Measurements from ENCODE around the gene RBM14. TPM values are rescaled to one million over a fixed set of nuclear protein-coding genes. Genes with fewer than 3 reads are reported as not detected.

The RBM14 gene
- total and polyA plus RNA-seq, 9 of the 15 experiments (the other 6 are each of a cell fraction or from before 2014, with no cell fraction given), result 5.5 to 131 (median 42.6) TPM

DNA sequence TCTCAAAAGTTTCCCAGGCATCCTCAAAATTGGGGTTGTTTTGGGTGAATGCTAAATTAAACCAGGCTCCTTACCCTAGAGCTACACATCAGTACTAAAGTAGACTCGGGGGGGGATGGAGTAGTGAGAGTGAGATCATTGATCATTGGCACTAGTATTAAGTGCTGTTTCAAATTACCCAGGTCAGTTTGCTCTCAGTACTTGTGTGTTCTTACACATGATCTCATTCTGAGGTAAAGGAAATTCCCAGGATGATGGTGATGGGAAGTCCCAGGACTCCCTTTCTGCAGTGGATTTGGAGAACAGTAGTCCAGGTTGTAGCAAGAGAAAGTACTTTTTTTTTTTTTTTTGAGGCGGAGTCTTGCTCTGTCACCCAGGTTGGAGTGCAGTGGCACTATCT, 34.6 kb downstream of the RBM14 start:
- Histone ChIP-seq H3K4me2 (ENCODE audit: insufficient read depth, low read length) (no peak overlapping the region), H3K27me3 (ENCODE audit: control insufficient read depth in 2 of 2, insufficient read depth in 2 of 2, low read length in 2 of 2) (no peaks in the 10 kb centered on the region), H3K79me2 (ENCODE audit: control insufficient read depth, insufficient read depth, low read length) (peaks cover 79% of the 10 kb centered on the region), H2AFZ (ENCODE audit: low read depth, low read length) (no peak overlapping the region), H3K27ac (ENCODE audit: extremely low read depth, low read depth, low read length) (no peak overlapping the region), H3K4me1 (replicated peaks in 1 of 2; ENCODE audit: control insufficient read depth in 2 of 2, insufficient read depth in 2 of 2, low read length in 2 of 2) (peaks cover 0 to 9% of the 10 kb centered on the region in 2 experiments; a peak in 2 of 5 replicates), H3K4me3 (no peak overlapping the region), H3K9ac (ENCODE audit: insufficient read depth in 1 of 2, low read depth in 2 of 2, low read length in 2 of 2) (no peak overlapping the region), H3K36me3 (ENCODE audit: control insufficient read depth, insufficient read depth, low read length) (peaks cover 60% of the 10 kb centered on the region), H3K9me1 (ENCODE audit: control insufficient read depth, insufficient read depth, low read length) (no peaks in the 10 kb centered on the region), H4K20me1 (replicated peaks; ENCODE audit: control insufficient read depth, insufficient read depth, low read length) (peaks cover 13% of the 10 kb centered on the region), H3K9me3 (replicated peaks; ENCODE audit: control insufficient read depth, insufficient read depth, low read depth, low read length) (no peaks in the 10 kb centered on the region)
- ChIA-PET CTCF (ENCODE audit: low intra/inter-chr PET ratio) (no interaction called here), POLR2A (interaction anchor here (0.6 to 11.6 kb wide), 4 partner anchors 11 to 132 kb away, joined by 3 to 139 read pairs (median 43); partner anchors contain the start of gene RBM4)
- TF ChIP-seq CCAR2 (IDR thresholded peaks at IDR 0.05; ENCODE audit: low read depth, low read length) (no peak), POLR2A (conservative IDR thresholded peaks at IDR 0.05) (0 out of 2 replicates have a peak, but pooled peaks have one; percentile 18), NR4A1 (CRISPR knock-in tag; IDR thresholded peaks at IDR 0.05) (no peak), NR4A1 (tag; IDR thresholded peaks at IDR 0.05) (no peak), TCF7L2 (IDR thresholded peaks at IDR 0.05; ENCODE audit: low read depth, low read length) (no peak), NCOA4 (IDR thresholded peaks at IDR 0.05; ENCODE audit: partially characterized antibody) (no peak), POLR2B (IDR thresholded peaks at IDR 0.05; ENCODE audit: low read depth, partially characterized antibody) (peak; percentile 11), NR1H2 (CRISPR knock-in tag; IDR thresholded peaks at IDR 0.05) (no peak), SNIP1 (IDR thresholded peaks at IDR 0.05; ENCODE audit: low read depth) (no peak)
- WGBS (ENCODE audit: insufficient coverage, low coverage, missing lambda C conversion rate), result 83% methylated on average over 2 of the region's 2 CpGs
- in situ Hi-C loops (cut with MboI), result no loop called here
- ATAC-seq (no peak), FAIRE-seq (no peak), DNase-seq (ENCODE audit: extremely low read depth in 1 of 4, low spot score in 3 of 4) (no peak)
- intact Hi-C loops (cut with micrococcal nuclease), result no loop called here
- no TSS peak for BruUV-seq (replicated peaks)

All from K562 (cell line).